HG03159 (cell line): ENCODE results near the gene CLIP4.
A peak's percentile ranks its signal among the peaks of the same experiment; 100 is the strongest.
"Not testable (repeated sequence)": the region's sequence is repeated elsewhere in the genome, so short reads cannot be mapped to it uniquely, and the experiment has no call there.

Source experiments
- ATAC-seq: cut with Tn5 transposase; IDR thresholded peaks from one replicate; pipeline ENCODE4 v1.9.1; 2021; ENCODE audit warnings: mild to moderate bottlenecking, moderate library complexity; ENCODE audit not compliant: unreplicated experiment

CLIP4 gene

GRCh38 chr2:29114946-29115609 lies at the start of gene CLIP4:
Gene CLIP4, plus strand, starts transcription at chr2:29115415. Its CDS starts 5,974 bp downstream, at chr2:29121389.
- peak; percentile 30 for ATAC-seq

- ATAC-seq: no peak
These were observed 48.8 kb upstream of the CLIP4 start for GRCh38 chr2:29066271-29066860.

GRCh38 chr2:29066997-29067605 lies 48.1 kb upstream of the CLIP4 start:
- no peak for ATAC-seq

GRCh38 chr2:29068513-29068912 lies 46.7 kb upstream of the CLIP4 start:
- no peak for ATAC-seq

- ATAC-seq: no peak
These were observed 44.7 kb upstream of the CLIP4 start for GRCh38 chr2:29070526-29070925.

GRCh38 chr2:29071032-29071975 lies 43.9 kb upstream of the CLIP4 start:
- ATAC-seq: no peak

GRCh38 chr2:29072251-29072650 lies 43.0 kb upstream of the CLIP4 start:
- no peak for ATAC-seq

GRCh38 chr2:29072971-29073725 lies 42.1 kb upstream of the CLIP4 start:
- ATAC-seq: no peak

- ATAC-seq: no peak
These were observed 41.3 kb upstream of the CLIP4 start for GRCh38 chr2:29073933-29074332.

- no peak for ATAC-seq
These were observed 40.8 kb upstream of the CLIP4 start, which contains the start of gene PCARE for GRCh38 chr2:29074411-29074810. Gene PCARE, minus strand, starts transcription at chr2:29074523. Its CDS starts 262 bp downstream, at chr2:29074261.

GRCh38 chr2:29075894-29076705 lies 39.1 kb upstream of the CLIP4 start:
- no peak for ATAC-seq

- ATAC-seq: no peak
These were observed 35.3 kb upstream of the CLIP4 start for GRCh38 chr2:29079887-29080286.

GRCh38 chr2:29080886-29081743 lies 34.1 kb upstream of the CLIP4 start:
- ATAC-seq: no peak

- peak; percentile 75 for ATAC-seq
These were observed 32.3 kb upstream of the CLIP4 start for GRCh38 chr2:29082804-29083495.

GRCh38 chr2:29084554-29084953 lies 30.7 kb upstream of the CLIP4 start:
- no peak for ATAC-seq

- not testable (repeated sequence) for ATAC-seq
These were observed 24.9 kb upstream of the CLIP4 start for GRCh38 chr2:29090311-29090710.

- ATAC-seq: no peak
These were observed 18.2 kb upstream of the CLIP4 start for GRCh38 chr2:29096969-29097368.

- ATAC-seq: no peak
These were observed 17.6 kb upstream of the CLIP4 start for GRCh38 chr2:29097569-29097968.
